ENCODE data around the gene BBS2. TPM values are rescaled to one million over a fixed set of nuclear protein-coding genes. Genes with fewer than 3 reads are reported as not detected.

The BBS2 gene
- total RNA-seq, 2 experiments from 2014 or later: 10.7 to 14.0 TPM

- CTCF ChIA-PET: no interaction called here
- POLR2A ChIA-PET: no interaction called here
Measured at GRCh38 chr16:56480776-56481467, 38.9 kb downstream of the BBS2 start.

GRCh38 chr16:56479469-56479868 is 40.4 kb downstream of the BBS2 start:
- POLR2A ChIA-PET: no interaction called here
- CTCF ChIA-PET: no interaction called here

DNA sequence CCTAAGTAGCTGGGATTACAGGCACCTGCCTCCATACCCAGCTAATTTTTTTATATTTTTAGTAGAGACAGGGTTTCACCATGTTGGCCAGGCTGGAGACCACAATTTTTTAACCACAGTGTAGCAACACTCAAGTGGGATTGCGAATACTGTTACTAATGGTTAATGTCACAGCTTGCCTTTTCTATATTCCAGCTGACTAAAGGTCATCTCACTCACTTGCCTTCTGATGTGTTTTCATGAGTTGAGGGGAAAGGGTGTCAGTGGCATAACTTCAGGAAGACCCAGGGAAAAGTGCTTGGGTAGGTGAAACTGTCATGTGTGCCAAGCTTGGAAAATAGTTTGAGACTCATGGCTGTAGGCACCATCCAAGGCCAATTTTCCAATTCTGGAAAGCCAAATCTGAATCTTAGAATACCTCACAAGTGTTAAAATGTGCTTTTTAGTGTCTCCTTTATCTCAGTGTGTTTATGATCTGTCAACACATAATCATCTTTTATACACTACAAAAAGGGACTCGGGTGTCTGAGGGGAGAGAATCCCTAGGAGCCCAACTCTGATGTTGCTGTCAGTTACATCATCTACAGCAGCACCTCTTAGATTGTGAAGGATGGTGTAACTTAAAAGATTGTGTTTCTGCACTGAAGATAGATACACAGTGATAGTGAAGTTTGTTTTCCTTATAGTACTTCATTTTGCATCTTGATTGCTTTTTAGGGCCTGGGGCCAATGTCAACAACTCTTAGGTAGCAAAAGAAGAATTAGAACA is 41.4 kb downstream of the BBS2 start:
- ChIA-PET POLR2A (interaction anchor here (0.6 kb wide), 1 partner anchor 9 kb away, joined by 3 read pairs; no protein-coding TSS in a partner anchor), CTCF (no interaction called here)

DNA sequence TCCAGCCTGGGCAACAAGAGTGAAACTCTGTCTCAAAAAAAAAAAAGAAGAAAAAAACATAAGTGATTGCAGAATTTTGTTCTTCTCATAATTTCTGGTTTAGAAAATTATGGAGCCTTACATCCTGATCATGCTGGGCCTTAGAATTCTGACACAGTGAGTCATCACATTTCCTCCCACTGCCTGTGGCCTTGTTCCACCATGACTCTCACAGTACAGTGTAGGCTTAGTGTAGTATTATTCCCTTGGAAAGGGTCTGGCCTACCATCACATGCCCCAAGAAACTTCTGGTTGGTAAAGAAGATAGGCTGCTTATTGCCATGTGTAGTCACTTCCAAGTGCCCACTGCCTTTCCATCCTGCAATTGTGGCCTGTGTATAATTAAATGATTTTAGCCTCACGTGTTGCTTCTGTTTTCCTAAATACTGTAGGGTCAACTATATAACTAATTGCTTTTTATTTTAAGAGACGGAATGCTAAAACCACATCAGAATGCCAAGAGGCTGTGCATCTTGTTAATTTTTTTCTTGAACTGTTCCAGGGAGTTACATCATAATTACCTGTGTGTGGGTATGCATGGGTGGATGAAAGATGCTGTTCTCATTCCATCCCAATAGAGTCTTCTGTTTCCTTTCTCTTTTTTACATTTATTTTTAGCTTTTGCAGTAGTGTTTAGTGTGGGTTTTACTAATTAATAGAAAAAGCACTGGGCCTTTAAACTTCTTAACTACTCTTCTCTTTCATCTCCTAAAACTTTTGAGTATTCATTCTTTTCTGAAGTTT is 42.5 kb downstream of the BBS2 start:
- ChIA-PET CTCF (interaction anchor here (0.6 kb wide), 1 partner anchor 712 kb away, joined by 3 read pairs; no protein-coding TSS in a partner anchor), POLR2A (no interaction called here)

DNA sequence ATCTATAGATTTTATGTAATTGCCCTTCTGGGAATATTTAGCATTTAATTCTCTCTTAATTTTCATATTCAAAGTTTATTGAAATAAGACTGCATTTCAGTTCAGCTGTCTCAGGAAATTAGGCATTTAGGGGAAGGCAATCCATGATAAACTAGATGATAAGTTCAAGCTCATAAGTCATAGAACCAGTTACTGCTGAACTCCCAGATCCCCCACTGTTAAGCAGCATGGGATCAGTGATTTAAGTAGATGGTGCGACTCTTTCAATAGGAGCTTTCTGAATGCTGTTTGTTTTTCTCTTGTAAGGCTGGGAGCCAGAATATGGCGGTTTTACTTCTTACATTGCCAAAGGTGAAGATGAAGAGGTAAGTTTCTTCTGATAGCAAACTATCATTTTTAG is 44.6 kb downstream of the BBS2 start:
- CTCF ChIA-PET: no interaction called here
- POLR2A ChIA-PET: no interaction called here

GRCh38 chr16:56470666-56471065 is 49.2 kb downstream of the BBS2 start:
- ChIA-PET POLR2A (interaction anchor here (1.0 kb wide), 1 partner anchor 19 kb away, joined by 3 read pairs; the partner anchor contains the start of genes NUDT21 and OGFOD1), CTCF (no interaction called here)

GRCh38 chr16:56470232-56470631 is 49.6 kb downstream of the BBS2 start:
- CTCF ChIA-PET: no interaction called here
- POLR2A ChIA-PET: interaction anchor here (0.6 to 1.0 kb wide), 2 partner anchors 8 to 19 kb away, joined by 3 read pairs; partner anchors contain the start of genes NUDT21 and OGFOD1

GRCh38 chr16:56469748-56470147 is 50.1 kb downstream of the BBS2 start:
- CTCF ChIA-PET: no interaction called here

DNA sequence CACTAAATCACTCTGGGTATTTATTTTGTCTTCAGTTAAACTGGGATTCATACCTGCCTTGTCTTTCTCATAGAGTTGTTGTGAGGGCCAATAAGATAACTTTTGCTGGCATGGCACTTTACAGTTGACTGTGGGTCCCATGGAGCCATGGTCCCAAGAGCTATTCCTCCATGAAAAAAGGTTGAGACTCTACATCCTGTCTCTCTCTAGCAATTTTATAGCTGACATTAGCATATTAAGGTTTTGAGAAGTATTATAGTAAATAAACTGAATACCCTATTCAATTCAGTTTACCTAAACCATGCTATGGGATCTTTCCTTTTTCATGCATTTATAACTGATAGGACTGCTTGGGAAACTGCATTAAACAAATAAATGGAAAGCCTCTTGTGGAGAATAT is 51.0 kb downstream of the BBS2 start:
- ChIA-PET CTCF (no interaction called here), POLR2A (no interaction called here)

More at GRCh38 chr16:56469748-56470147, 50.1 kb downstream of the BBS2 start:
- POLR2A ChIA-PET: interaction anchor here (0.6 kb wide), 1 partner anchor 9 kb away, joined by 3 read pairs; no protein-coding TSS in a partner anchor

DNA sequence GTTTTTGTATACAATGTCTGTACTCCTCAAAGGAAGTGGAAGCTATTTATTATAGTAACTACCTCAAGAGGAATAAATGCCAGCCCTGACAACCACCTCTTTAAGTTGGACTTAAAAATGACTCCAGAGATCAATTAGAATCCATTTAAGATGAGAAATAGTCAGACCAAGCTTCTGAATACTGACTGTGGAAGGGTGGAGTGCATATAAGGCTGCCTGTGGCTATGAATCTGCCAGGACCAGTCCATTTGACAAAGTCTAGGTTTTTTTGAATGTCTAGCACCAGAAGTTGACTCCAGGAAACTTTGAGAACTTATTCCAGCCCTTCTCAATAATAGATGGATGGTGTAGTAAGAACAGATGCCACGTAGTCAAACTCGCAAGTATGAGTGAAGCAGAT is 53.5 kb downstream of the BBS2 start:
- CTCF ChIA-PET: interaction anchor here (0.5 kb wide), 1 partner anchor 361 kb away, joined by 3 read pairs; no protein-coding TSS in a partner anchor
- POLR2A ChIA-PET: no interaction called here

GRCh38 chr16:56463153-56463552 is 56.7 kb downstream of the BBS2 start:
- ChIA-PET CTCF (no interaction called here), POLR2A (no interaction called here)

DNA sequence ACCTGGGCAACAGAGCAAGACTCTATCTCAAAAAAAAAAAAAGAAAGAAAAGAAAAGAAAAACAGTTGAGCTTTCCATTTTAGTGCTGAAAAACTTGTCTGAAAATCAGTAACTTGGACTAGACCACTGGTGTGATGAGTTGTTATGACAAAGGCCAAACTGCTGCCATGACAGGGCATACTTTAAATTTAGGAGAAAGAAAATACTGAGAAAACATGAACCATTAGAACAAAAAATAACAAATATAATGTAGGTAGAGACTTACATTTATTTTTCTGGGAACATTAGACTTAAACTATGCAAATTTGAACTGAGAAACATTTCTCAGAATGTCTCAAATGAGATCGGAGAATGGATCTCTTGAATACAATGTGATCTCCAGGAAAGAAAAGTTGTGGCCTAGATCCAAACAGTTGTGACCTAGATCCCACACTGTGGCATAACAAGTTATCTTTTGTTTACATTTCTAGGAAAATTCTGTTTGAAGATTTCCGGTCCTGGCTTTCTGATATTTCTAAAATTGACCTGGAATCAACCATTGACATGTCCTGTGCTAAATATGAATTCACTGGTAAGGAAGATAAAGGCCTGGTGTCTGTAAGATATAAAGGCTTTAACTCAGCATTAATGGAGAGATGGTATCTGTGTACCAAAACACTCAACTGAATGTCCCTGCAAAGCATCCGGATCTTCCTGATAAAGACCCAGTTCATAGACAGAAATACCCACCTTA is 57.6 kb downstream of the BBS2 start:
- ChIA-PET POLR2A (no interaction called here), CTCF (no interaction called here)

- ChIA-PET POLR2A (interaction anchor here (1.5 kb wide), 1 partner anchor 9 kb away, joined by 4 read pairs; the partner anchor contains the start of genes NUDT21 and OGFOD1), CTCF (no interaction called here)
Measured at GRCh38 chr16:56460101-56460500, 59.7 kb downstream of the BBS2 start.

DNA sequence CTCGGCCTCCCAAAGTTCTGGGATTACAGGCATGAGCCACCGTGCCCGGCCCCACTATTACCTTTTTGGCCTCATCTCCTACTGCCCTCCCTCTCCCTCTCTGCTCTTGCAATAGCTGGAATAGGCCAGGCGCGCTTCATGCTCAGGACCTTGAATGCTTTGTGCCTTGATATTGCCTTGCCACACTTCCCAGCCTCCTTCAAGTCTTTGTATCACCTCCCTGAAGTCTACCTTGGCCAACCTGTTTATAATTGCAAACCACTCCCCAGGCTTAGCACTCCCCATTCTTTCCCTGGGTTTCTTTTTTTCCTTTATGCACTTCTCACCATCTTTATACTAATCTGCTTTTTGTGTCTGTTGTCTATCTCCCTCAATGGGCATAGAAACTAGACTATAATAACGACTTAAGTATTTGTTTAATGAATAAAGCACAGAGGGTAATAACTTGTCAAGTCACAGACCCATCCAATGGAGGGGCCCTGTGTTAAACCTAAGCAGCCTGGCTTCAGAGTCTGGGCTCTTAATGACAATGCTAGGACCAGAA is 61.8 kb downstream of the BBS2 start:
- ChIA-PET CTCF (no interaction called here), POLR2A (no interaction called here)

- POLR2A ChIA-PET: interaction anchor here (0.5 to 1.5 kb wide), 6 partner anchors 9 to 1678 kb away, joined by 3 to 6 read pairs (median 3); partner anchors contain the start of gene AMFR
- CTCF ChIA-PET: no interaction called here
Measured at GRCh38 chr16:56451753-56452689, 67.8 kb downstream of the BBS2 start.

- POLR2A ChIA-PET: interaction anchor here (0.6 to 1.5 kb wide), 8 partner anchors 10 to 1679 kb away, joined by 3 to 4 read pairs (median 3); partner anchors contain the start of gene AMFR
- CTCF ChIA-PET: no interaction called here
Measured at GRCh38 chr16:56450986-56451752, 68.7 kb downstream of the BBS2 start, which contains the start of the genes NUDT21 and OGFOD1. Gene NUDT21 (minus strand): TSS chr16:56451332. CDS start chr16:56451202, 130 bp downstream. Gene OGFOD1 (plus strand): TSS chr16:56451554. CDS start chr16:56451613, 59 bp downstream.
